22Rv1 (cell line): ENCODE measurements around the gene ATOH1.

Source experiments
- CTCF ChIP-seq: fragments of 450-650 bp; IDR thresholded peaks from 2 replicates; pipeline ENCODE4 v1.5.1; 2017; ENCODE audit warnings: mild to moderate bottlenecking
- ZFX ChIP-seq: fragments of 450-650 bp; IDR thresholded peaks from 2 replicates; pipeline ENCODE4 v1.6.1; 2017; ENCODE audit warnings: antibody characterized with exemption, borderline replicate concordance

- TF ChIP-seq CTCF = peak; percentile 84
- no peak for TF ChIP-seq ZFX
These were observed 36.9 kb upstream of the ATOH1 start for GRCh38 chr4:93791570-93792195.
